ENCODE measurements around the gene TACC2.

The TACC2 gene

GRCh38 chr10:122255509-122256301, 266.7 kb downstream of the TACC2 start:
- no peaks in the 10 kb centered on the region for H3K9me3 ChIP-seq (ENCODE audit: control insufficient read depth, low read length)
- H3K4me3 ChIP-seq (ENCODE audit: extremely low read depth, insufficient read depth, low read length, poor library complexity, severe bottlenecking), result no peak overlapping the region
- no peak overlapping the region for H3K27ac ChIP-seq (ENCODE audit: low read depth, low read length, severe bottlenecking)
- WGBS, 2 experiments (ENCODE audit: insufficient coverage in 2 of 2), result 92% methylated on average over 6 to 10 of the region's 14 CpGs
- peaks cover 35% of the 10 kb centered on the region for H3K36me3 ChIP-seq (ENCODE audit: control insufficient read depth, insufficient read depth, low read length)
- H3K4me1 ChIP-seq (ENCODE audit: control insufficient read depth, insufficient read depth, low read length, poor library complexity, severe bottlenecking), result peaks cover 7% of the 10 kb centered on the region

- Histone ChIP-seq H3K36me3 (ENCODE audit: control insufficient read depth, insufficient read depth, low read length) (peaks cover 38% of the 10 kb centered on the region), H3K27ac (ENCODE audit: low read depth, low read length, severe bottlenecking) (no peak overlapping the region), H3K9me3 (ENCODE audit: control insufficient read depth, low read length) (peaks cover 10% of the 10 kb centered on the region), H3K4me1 (ENCODE audit: control insufficient read depth, insufficient read depth, low read length, poor library complexity, severe bottlenecking) (peaks cover 7% of the 10 kb centered on the region), H3K4me3 (ENCODE audit: extremely low read depth, insufficient read depth, low read length, poor library complexity, severe bottlenecking) (no peak overlapping the region)
- 88 to 97% methylated on average over 2 to 3 of the region's 3 CpGs for WGBS, 2 experiments (ENCODE audit: insufficient coverage in 2 of 2)
Observed at GRCh38 chr10:122257041-122257440, 268.1 kb downstream of the TACC2 start.

- H3K4me3 ChIP-seq (ENCODE audit: extremely low read depth, insufficient read depth, low read length, poor library complexity, severe bottlenecking), result no peak overlapping the region
- H3K36me3 ChIP-seq (ENCODE audit: control insufficient read depth, insufficient read depth, low read length), result peaks cover 32% of the 10 kb centered on the region
- WGBS, 2 experiments (ENCODE audit: insufficient coverage in 2 of 2), result 82 to 88% methylated on average over 17 to 19 of the region's 25 CpGs
- H3K9me3 ChIP-seq (ENCODE audit: control insufficient read depth, low read length), result peaks cover 15% of the 10 kb centered on the region
- peaks cover 7% of the 10 kb centered on the region for H3K4me1 ChIP-seq (ENCODE audit: control insufficient read depth, insufficient read depth, low read length, poor library complexity, severe bottlenecking)
- H3K27ac ChIP-seq (ENCODE audit: low read depth, low read length, severe bottlenecking), result no peak overlapping the region
Observed at GRCh38 chr10:122258136-122259074, 269.4 kb downstream of the TACC2 start.

- H3K9me3 ChIP-seq (ENCODE audit: control insufficient read depth, low read length), result peaks cover 15% of the 10 kb centered on the region
- H3K4me1 ChIP-seq (ENCODE audit: control insufficient read depth, insufficient read depth, low read length, poor library complexity, severe bottlenecking), result peaks cover 7% of the 10 kb centered on the region
- no peak overlapping the region for H3K27ac ChIP-seq (ENCODE audit: low read depth, low read length, severe bottlenecking)
- H3K4me3 ChIP-seq (ENCODE audit: extremely low read depth, insufficient read depth, low read length, poor library complexity, severe bottlenecking), result no peak overlapping the region
- 100% methylated on average over 3 of the region's 4 CpGs; no CpG with 5 or more reads in 1 of the 2 experiments for WGBS, 2 experiments (ENCODE audit: insufficient coverage in 2 of 2)
- H3K36me3 ChIP-seq (ENCODE audit: control insufficient read depth, insufficient read depth, low read length), result peaks cover 25% of the 10 kb centered on the region
Observed at GRCh38 chr10:122259075-122259466, 270.1 kb downstream of the TACC2 start.

GRCh38 chr10:122261584-122261983, 272.6 kb downstream of the TACC2 start:
- Histone ChIP-seq H3K27ac (ENCODE audit: low read depth, low read length, severe bottlenecking) (no peak overlapping the region), H3K4me1 (ENCODE audit: control insufficient read depth, insufficient read depth, low read length, poor library complexity, severe bottlenecking) (peaks cover 7% of the 10 kb centered on the region), H3K4me3 (ENCODE audit: extremely low read depth, insufficient read depth, low read length, poor library complexity, severe bottlenecking) (no peak overlapping the region), H3K36me3 (ENCODE audit: control insufficient read depth, insufficient read depth, low read length) (peaks cover 19% of the 10 kb centered on the region), H3K9me3 (ENCODE audit: control insufficient read depth, low read length) (peaks cover 15% of the 10 kb centered on the region)
- no CpG with 5 or more reads among the region's 1 CpG for WGBS, 2 experiments (ENCODE audit: insufficient coverage in 2 of 2)

GRCh38 chr10:122263971-122264370, 275.0 kb downstream of the TACC2 start:
- H3K36me3 ChIP-seq (ENCODE audit: control insufficient read depth, insufficient read depth, low read length), result peaks cover 19% of the 10 kb centered on the region
- H3K9me3 ChIP-seq (ENCODE audit: control insufficient read depth, low read length), result peaks cover 15% of the 10 kb centered on the region
- no peak overlapping the region for H3K27ac ChIP-seq (ENCODE audit: low read depth, low read length, severe bottlenecking)
- H3K4me3 ChIP-seq (ENCODE audit: extremely low read depth, insufficient read depth, low read length, poor library complexity, severe bottlenecking), result no peak overlapping the region
- WGBS, 2 experiments (ENCODE audit: insufficient coverage in 2 of 2), result no CpG with 5 or more reads among the region's 1 CpG
- H3K4me1 ChIP-seq (ENCODE audit: control insufficient read depth, insufficient read depth, low read length, poor library complexity, severe bottlenecking), result no peaks in the 10 kb centered on the region

GRCh38 chr10:122264436-122264835, 275.5 kb downstream of the TACC2 start:
- Histone ChIP-seq H3K9me3 (ENCODE audit: control insufficient read depth, low read length) (peaks cover 15% of the 10 kb centered on the region), H3K4me1 (ENCODE audit: control insufficient read depth, insufficient read depth, low read length, poor library complexity, severe bottlenecking) (no peaks in the 10 kb centered on the region), H3K4me3 (ENCODE audit: extremely low read depth, insufficient read depth, low read length, poor library complexity, severe bottlenecking) (no peak overlapping the region), H3K27ac (ENCODE audit: low read depth, low read length, severe bottlenecking) (no peak overlapping the region), H3K36me3 (ENCODE audit: control insufficient read depth, insufficient read depth, low read length) (peaks cover 19% of the 10 kb centered on the region)
- no CpG with 5 or more reads among the region's 1 CpG for WGBS, 2 experiments (ENCODE audit: insufficient coverage in 2 of 2)

GRCh38 chr10:122264931-122265330, 276.0 kb downstream of the TACC2 start:
- H3K9me3 ChIP-seq (ENCODE audit: control insufficient read depth, low read length), result peaks cover 15% of the 10 kb centered on the region
- H3K4me1 ChIP-seq (ENCODE audit: control insufficient read depth, insufficient read depth, low read length, poor library complexity, severe bottlenecking), result no peaks in the 10 kb centered on the region
- WGBS, 2 experiments (ENCODE audit: insufficient coverage in 2 of 2), result 89 to 96% methylated on average over 3 to 8 of the region's 8 CpGs
- peaks cover 19% of the 10 kb centered on the region for H3K36me3 ChIP-seq (ENCODE audit: control insufficient read depth, insufficient read depth, low read length)
- no peak overlapping the region for H3K4me3 ChIP-seq (ENCODE audit: extremely low read depth, insufficient read depth, low read length, poor library complexity, severe bottlenecking)
- no peak overlapping the region for H3K27ac ChIP-seq (ENCODE audit: low read depth, low read length, severe bottlenecking)

- Histone ChIP-seq H3K36me3 (ENCODE audit: control insufficient read depth, insufficient read depth, low read length) (peaks cover 14% of the 10 kb centered on the region), H3K27ac (ENCODE audit: low read depth, low read length, severe bottlenecking) (no peak overlapping the region), H3K9me3 (ENCODE audit: control insufficient read depth, low read length) (peaks cover 15% of the 10 kb centered on the region), H3K4me3 (ENCODE audit: extremely low read depth, insufficient read depth, low read length, poor library complexity, severe bottlenecking) (no peak overlapping the region), H3K4me1 (ENCODE audit: control insufficient read depth, insufficient read depth, low read length, poor library complexity, severe bottlenecking) (no peaks in the 10 kb centered on the region)
- WGBS, 2 experiments (ENCODE audit: insufficient coverage in 2 of 2), result 87 to 94% methylated on average over 4 of the region's 6 CpGs
Observed at GRCh38 chr10:122265896-122266295, 276.9 kb downstream of the TACC2 start.

- Histone ChIP-seq H3K9me3 (ENCODE audit: control insufficient read depth, low read length) (peaks cover 2% of the 10 kb centered on the region), H3K4me3 (ENCODE audit: extremely low read depth, insufficient read depth, low read length, poor library complexity, severe bottlenecking) (no peak overlapping the region), H3K27ac (ENCODE audit: low read depth, low read length, severe bottlenecking) (no peak overlapping the region), H3K36me3 (ENCODE audit: control insufficient read depth, insufficient read depth, low read length) (peaks cover 11% of the 10 kb centered on the region), H3K4me1 (ENCODE audit: control insufficient read depth, insufficient read depth, low read length, poor library complexity, severe bottlenecking) (no peaks in the 10 kb centered on the region)
- WGBS, 2 experiments (ENCODE audit: insufficient coverage in 2 of 2), result 58 to 67% methylated on average over 13 to 14 of the region's 14 CpGs
Observed at GRCh38 chr10:122267849-122268737, 279.1 kb downstream of the TACC2 start.

Measured in mesodermal cell (in vitro differentiated cells).